T-cell (primary cell): ENCODE results near the gene VANGL1. TPM values are rescaled to one million over a fixed set of nuclear protein-coding genes. Genes with fewer than 3 reads are reported as not detected.

ENCODE experiments used
- ATAC-seq, 4 experiments: fragments of 200-7000 bp in 3 of 4; fragments of 150-1000 bp in 1 of 4; cut with Tn5 transposase; replicated peaks in 1 of 4; 1 replicate in 3 of 4; 2 replicates in 1 of 4; pipeline ENCODE4 v1.10.0; 2021; ENCODE audit warnings: moderate library complexity in 3 of 4, mild to moderate bottlenecking in 2 of 4, moderate number of reproducible peaks in 1 of 4
- CTCF ChIA-PET, 2 donors: fragments of 300-600 bp; sonication (Branson Sonifier 250); formaldehyde crosslinking; loops; one replicate each; lab custom pipeline; 2022; ENCODE audit warnings: antibody characterized with exemption in 2 of 2; lab: Charles Lee
- POLR2A ChIA-PET, 2 donors: fragments of 300-600 bp; sonication (Branson Sonifier 250); formaldehyde crosslinking; loops; one replicate each; lab custom pipeline; 2022; ENCODE audit warnings: antibody characterized with exemption in 2 of 2; lab: Charles Lee
- DNase-seq, 35 experiments: peaks; one replicate each; pipeline versions ENCODE4 v3.0.0 to v3.0.0-alpha.2; 2013 to 2023
- H3K27ac ChIP-seq: one replicate; pipeline ENCODE4 v1.5.1; 2013; ENCODE audit warnings: low read length
- H3K27me3 ChIP-seq, 2 experiments: replicated peaks in 1 of 2; 1 replicate in 1 of 2; 2 replicates in 1 of 2; pipeline versions ENCODE4 v1.6.1 to v1.7.0; 2013; ENCODE audit warnings: low read length in 1 of 2, mixed read lengths in 1 of 2; ENCODE audit not compliant: control insufficient read depth in 2 of 2, insufficient read depth in 2 of 2; ENCODE audit errors: extremely low read depth in 1 of 2
- H3K36me3 ChIP-seq, 2 donors: 1 replicate in 1 of 2; 2 replicates in 1 of 2; pipeline versions ENCODE4 v1.6.1 to v1.7.0; 2013; ENCODE audit warnings: low read length in 1 of 2; ENCODE audit not compliant: control insufficient read depth in 2 of 2, insufficient read depth in 1 of 2; ENCODE audit errors: extremely low read depth in 1 of 2
- H3K4me1 ChIP-seq, 2 experiments: 1 replicate in 1 of 2; 2 replicates in 1 of 2; pipeline versions ENCODE4 v1.6.1 to v1.7.0; 2013; ENCODE audit warnings: low read length in 2 of 2, mixed read lengths in 1 of 2; ENCODE audit not compliant: insufficient read depth in 2 of 2, control insufficient read depth in 1 of 2; ENCODE audit errors: extremely low read depth in 1 of 2
- H3K4me3 ChIP-seq, 2 donors: 1 replicate in 1 of 2; 2 replicates in 1 of 2; pipeline versions ENCODE4 v1.5.1 to v1.7.0; 2013; ENCODE audit warnings: mild to moderate bottlenecking in 2 of 2, low read length in 1 of 2, moderate library complexity in 1 of 2; ENCODE audit not compliant: control insufficient read depth in 1 of 2; ENCODE audit errors: extremely low read depth in 1 of 2
- H3K9me3 ChIP-seq: 2 replicates; pipeline ENCODE4 v1.7.0; 2013
- H3K27ac Mint-ChIP-seq, 2 donors: one replicate each; pipeline ENCODE4 v1.8.0; 2020 to 2021; ENCODE audit warnings: mild to moderate bottlenecking in 2 of 2, mixed read lengths in 2 of 2
- H3K27me3 Mint-ChIP-seq, 2 donors: one replicate each; pipeline ENCODE4 v1.8.0; 2021 to 2022; ENCODE audit warnings: mixed read lengths in 2 of 2
- H3K36me3 Mint-ChIP-seq: one replicate; pipeline ENCODE4 v1.8.0; 2021; ENCODE audit warnings: mixed read lengths
- H3K4me1 Mint-ChIP-seq, 3 donors: one replicate each; pipeline ENCODE4 v1.8.0; 2020 to 2022; ENCODE audit warnings: mixed read lengths in 3 of 3, mild to moderate bottlenecking in 1 of 3
- H3K4me3 Mint-ChIP-seq, 3 donors: one replicate each; pipeline ENCODE4 v1.8.0; 2020 to 2022; ENCODE audit warnings: mild to moderate bottlenecking in 3 of 3, mixed read lengths in 3 of 3, moderate library complexity in 3 of 3
- H3K9me3 Mint-ChIP-seq, 3 donors: one replicate each; pipeline ENCODE4 v1.8.0; 2020 to 2022; ENCODE audit warnings: mixed read lengths in 3 of 3
- WGBS: methylation state at CpG from one replicate; pipeline ENCODE4 v1.1.5; 2013; ENCODE audit warnings: missing lambda C conversion rate; ENCODE audit not compliant: insufficient coverage; 5-methylcytosine and 5-hydroxymethylcytosine counted together
- total RNA-seq, 35 experiments: library from RNA in 6 of 35; stranded (reverse) in 6 of 35; fragments of 120-200 nt in 1 of 35; gene quantifications; one replicate each; pipeline versions ENCODE4 v1.2.1 to v1.2.4 and lab custom pipeline; 2013 to 2026

The VANGL1 gene
- total RNA-seq, 5 donors from 2014 or later (not counting 1 experiment from before 2014, with no cell fraction given): 1.7 to 2.5 (median 2.4) TPM

GRCh38 chr1:115694805-115695204 lies 53.0 kb downstream of the VANGL1 start:
- WGBS: 83% methylated on average over 1 of the region's 3 CpGs
- H3K9me3 Mint-ChIP-seq: no peaks in the 10 kb centered on the region

GRCh38 chr1:115697619-115698018 lies 55.8 kb downstream of the VANGL1 start:
- ATAC-seq (no peak), DNase-seq (no peak)
- 0% methylated on average over 1 of the region's 1 CpG for WGBS
- Mint-ChIP-seq H3K36me3 (no peaks in the 10 kb centered on the region), H3K4me3 (no peak overlapping the region), H3K9me3 (no peaks in the 10 kb centered on the region), H3K27ac (no peak overlapping the region), H3K4me1 (no peaks in the 10 kb centered on the region), H3K27me3 (peaks cover 0 to 4% of the 10 kb centered on the region in 2 donors)
- ChIA-PET POLR2A (no interaction called here), CTCF (no interaction called here)
- Histone ChIP-seq H3K4me1 (no peaks in the 10 kb centered on the region), H3K27ac (no peak overlapping the region), H3K4me3 (no peak overlapping the region), H3K27me3 (peaks cover 0 to under 1% of the 10 kb centered on the region in 2 experiments), H3K9me3 (no peaks in the 10 kb centered on the region), H3K36me3 (no peaks in the 10 kb centered on the region)

More at GRCh38 chr1:115694805-115695204, 53.0 kb downstream of the VANGL1 start:
- no peaks in the 10 kb centered on the region for H3K9me3 ChIP-seq
- no peak overlapping the region for H3K4me3 ChIP-seq
- Mint-ChIP-seq H3K4me1 (no peaks in the 10 kb centered on the region), H3K27ac (no peak overlapping the region), H3K27me3 (no peaks in the 10 kb centered on the region), H3K4me3 (no peak overlapping the region), H3K36me3 (peaks cover 4% of the 10 kb centered on the region)
- H3K27me3 ChIP-seq: peaks cover 0 to 2% of the 10 kb centered on the region in 2 experiments
- DNase-seq: no peak
- ATAC-seq: no peak
- ChIA-PET POLR2A (no interaction called here), CTCF (interaction anchor here in 1 of 2 donors (1.6 kb wide), 1 partner anchor 11 kb away, joined by 6 read pairs; no protein-coding TSS in a partner anchor)
- no peaks in the 10 kb centered on the region for H3K4me1 ChIP-seq
- H3K36me3 ChIP-seq: no peaks in the 10 kb centered on the region
- H3K27ac ChIP-seq: no peak overlapping the region

GRCh38 chr1:115701090-115701489 lies 59.3 kb downstream of the VANGL1 start:
- ChIA-PET CTCF (no interaction called here), POLR2A (no interaction called here)
- Mint-ChIP-seq H3K27ac (no peak overlapping the region), H3K27me3 (peaks cover 0 to 7% of the 10 kb centered on the region in 2 donors), H3K4me3 (no peak overlapping the region), H3K9me3 (no peaks in the 10 kb centered on the region), H3K36me3 (no peaks in the 10 kb centered on the region), H3K4me1 (no peaks in the 10 kb centered on the region)
- H3K27me3 ChIP-seq: peaks cover 0 to 6% of the 10 kb centered on the region in 2 experiments
- no peaks in the 10 kb centered on the region for H3K9me3 ChIP-seq
- WGBS: 100% methylated on average over 1 of the region's 3 CpGs
- H3K4me3 ChIP-seq: no peak overlapping the region
- H3K27ac ChIP-seq: no peak overlapping the region
- no peaks in the 10 kb centered on the region for H3K4me1 ChIP-seq
- DNase-seq (no peak), ATAC-seq (no peak)
- no peaks in the 10 kb centered on the region for H3K36me3 ChIP-seq

- Histone ChIP-seq H3K4me1 (no peaks in the 10 kb centered on the region), H3K36me3 (no peaks in the 10 kb centered on the region), H3K9me3 (no peaks in the 10 kb centered on the region), H3K27ac (no peak overlapping the region), H3K27me3 (peaks cover 0 to 12% of the 10 kb centered on the region in 2 experiments), H3K4me3 (no peak overlapping the region)
- no peaks in the 10 kb centered on the region for H3K36me3 Mint-ChIP-seq
- peaks cover 0 to 11% of the 10 kb centered on the region in 2 donors for H3K27me3 Mint-ChIP-seq
- CTCF ChIA-PET: interaction anchor here in 1 of 2 donors (1.1 kb wide), 1 partner anchor 95 kb away, joined by 3 read pairs; no protein-coding TSS in a partner anchor
- H3K27ac Mint-ChIP-seq: no peak overlapping the region
- no peaks in the 10 kb centered on the region for H3K4me1 Mint-ChIP-seq
- DNase-seq: no peak
- 53% methylated on average over 3 of the region's 3 CpGs for WGBS
- no peak overlapping the region for H3K4me3 Mint-ChIP-seq
- H3K9me3 Mint-ChIP-seq: no peaks in the 10 kb centered on the region
- ATAC-seq: no peak
- POLR2A ChIA-PET: no interaction called here
Measured at GRCh38 chr1:115702959-115703358, 61.2 kb downstream of the VANGL1 start.

GRCh38 chr1:115705085-115705951 lies 63.5 kb downstream of the VANGL1 start:
- no peak for ATAC-seq
- Mint-ChIP-seq H3K36me3 (no peaks in the 10 kb centered on the region), H3K27me3 (peaks cover 11 to 19% of the 10 kb centered on the region in 2 donors), H3K4me3 (no peak overlapping the region), H3K9me3 (no peaks in the 10 kb centered on the region), H3K27ac (no peak overlapping the region), H3K4me1 (no peaks in the 10 kb centered on the region)
- Histone ChIP-seq H3K9me3 (no peaks in the 10 kb centered on the region), H3K27me3 (peaks cover 0 to 17% of the 10 kb centered on the region in 2 experiments), H3K4me3 (no peak overlapping the region), H3K4me1 (no peaks in the 10 kb centered on the region), H3K27ac (no peak overlapping the region), H3K36me3 (no peaks in the 10 kb centered on the region)
- CTCF ChIA-PET: interaction anchor here (0.6 to 2.4 kb wide), 4 partner anchors 9 to 1857 kb away, joined by 3 to 6 read pairs (median 4); no protein-coding TSS in a partner anchor
- POLR2A ChIA-PET: no interaction called here
- WGBS: 90% methylated on average over 6 of the region's 12 CpGs
- no peak for DNase-seq

GRCh38 chr1:115705963-115706362 lies 64.2 kb downstream of the VANGL1 start:
- H3K27ac ChIP-seq: no peak overlapping the region
- no peaks in the 10 kb centered on the region for H3K4me1 ChIP-seq
- H3K9me3 ChIP-seq: no peaks in the 10 kb centered on the region
- ATAC-seq: no peak
- H3K36me3 ChIP-seq: no peaks in the 10 kb centered on the region
- POLR2A ChIA-PET: no interaction called here
- no peaks in the 10 kb centered on the region for H3K36me3 Mint-ChIP-seq
- no peak overlapping the region for H3K4me3 ChIP-seq
- CTCF ChIA-PET: interaction anchor here (0.6 to 2.4 kb wide), 9 partner anchors 9 to 1857 kb away, joined by 3 to 6 read pairs (median 4); no protein-coding TSS in a partner anchor
- H3K4me3 Mint-ChIP-seq: no peak overlapping the region
- 93% methylated on average over 8 of the region's 9 CpGs for WGBS
- no peak for DNase-seq
- peaks cover 15 to 24% of the 10 kb centered on the region in 2 donors for H3K27me3 Mint-ChIP-seq
- H3K4me1 Mint-ChIP-seq: no peaks in the 10 kb centered on the region
- no peaks in the 10 kb centered on the region for H3K9me3 Mint-ChIP-seq
- H3K27me3 ChIP-seq: peaks cover 0 to 22% of the 10 kb centered on the region in 2 experiments
- no peak overlapping the region for H3K27ac Mint-ChIP-seq
